IMR-90 (cell line): ENCODE measurements around the gene GAL3ST3.

Experiments
- POLR2A ChIP-seq: IDR thresholded peaks from 2 replicates; pipeline ENCODE4 v1.6.1; 2012; ENCODE audit warnings: mild to moderate bottlenecking, low read depth, low read length
- TF ChIP-seq, protein P1 (sequence below): conservative IDR thresholded peaks from 2 replicates; pipeline ENCODE4 v1.5.1; 2012; ENCODE audit warnings: mild to moderate bottlenecking, low read depth, low read length, improper control_type of control experiment

DNA sequence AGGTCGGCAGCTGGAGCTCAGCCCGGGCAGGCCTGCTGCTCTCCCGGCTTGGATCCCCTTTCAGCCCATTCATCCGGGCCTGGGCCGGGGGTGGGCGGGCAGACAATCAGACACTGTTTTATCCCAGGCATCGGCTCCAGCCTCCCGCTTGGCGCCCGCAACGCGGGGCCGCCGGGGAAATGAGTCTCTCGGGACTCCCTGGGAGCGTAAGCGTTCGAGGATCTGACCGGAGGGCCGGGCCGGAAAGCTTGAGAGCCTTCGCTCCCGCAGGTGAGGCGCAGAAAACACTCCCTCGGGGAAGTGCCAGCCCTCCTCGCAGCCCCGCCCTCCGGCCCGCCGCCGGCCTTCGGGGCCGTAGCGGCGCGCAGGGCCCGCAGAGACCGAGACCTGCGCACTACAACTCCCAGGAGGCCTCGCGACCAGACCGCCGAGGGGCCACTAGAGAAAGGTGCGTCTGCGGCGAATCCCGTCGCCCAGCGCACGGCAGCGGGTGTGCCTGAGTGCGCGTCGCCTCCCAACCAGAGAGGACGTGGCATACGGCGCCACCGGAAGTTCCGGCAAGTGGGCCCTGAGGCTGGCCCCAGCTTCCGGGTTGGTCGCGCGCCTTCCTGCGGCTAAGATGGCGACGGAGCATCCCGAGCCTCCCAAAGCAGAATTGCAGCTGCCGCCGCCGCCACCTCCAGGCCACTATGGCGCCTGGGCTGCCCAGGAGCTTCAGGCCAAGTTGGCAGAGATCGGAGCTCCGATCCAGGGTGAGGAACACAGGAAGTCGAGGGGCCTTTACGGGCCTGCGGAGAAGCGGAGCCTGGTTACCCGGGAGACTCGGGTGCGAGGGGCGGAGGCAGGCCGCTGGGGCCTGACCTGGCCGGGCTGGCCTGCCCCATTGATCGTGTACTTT lies 3.1 kb upstream of the GAL3ST3 start, which contains the start of gene SF3B2:
- TF ChIP-seq, protein P1, sequence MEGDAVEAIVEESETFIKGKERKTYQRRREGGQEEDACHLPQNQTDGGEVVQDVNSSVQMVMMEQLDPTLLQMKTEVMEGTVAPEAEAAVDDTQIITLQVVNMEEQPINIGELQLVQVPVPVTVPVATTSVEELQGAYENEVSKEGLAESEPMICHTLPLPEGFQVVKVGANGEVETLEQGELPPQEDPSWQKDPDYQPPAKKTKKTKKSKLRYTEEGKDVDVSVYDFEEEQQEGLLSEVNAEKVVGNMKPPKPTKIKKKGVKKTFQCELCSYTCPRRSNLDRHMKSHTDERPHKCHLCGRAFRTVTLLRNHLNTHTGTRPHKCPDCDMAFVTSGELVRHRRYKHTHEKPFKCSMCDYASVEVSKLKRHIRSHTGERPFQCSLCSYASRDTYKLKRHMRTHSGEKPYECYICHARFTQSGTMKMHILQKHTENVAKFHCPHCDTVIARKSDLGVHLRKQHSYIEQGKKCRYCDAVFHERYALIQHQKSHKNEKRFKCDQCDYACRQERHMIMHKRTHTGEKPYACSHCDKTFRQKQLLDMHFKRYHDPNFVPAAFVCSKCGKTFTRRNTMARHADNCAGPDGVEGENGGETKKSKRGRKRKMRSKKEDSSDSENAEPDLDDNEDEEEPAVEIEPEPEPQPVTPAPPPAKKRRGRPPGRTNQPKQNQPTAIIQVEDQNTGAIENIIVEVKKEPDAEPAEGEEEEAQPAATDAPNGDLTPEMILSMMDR = no peak
- TF ChIP-seq POLR2A = peak; percentile 84
